ENCODE measurements around the gene DLG2.

- TF ChIP-seq CTCF (IDR thresholded peaks at IDR 0.05; ENCODE audit: low read depth, low read length, poor library complexity, severe bottlenecking) (no peak), EZH2phosphoT487 (IDR thresholded peaks at IDR 0.05; ENCODE audit: borderline replicate concordance, low read length) (no peak)
These were observed 1236.6 kb downstream of the DLG2 start for GRCh38 chr11:84390441-84391078.

All from DOHH2 (cell line).